HCT116 (cell line): Measurements from ENCODE around the gene SNRPA. TPM values are rescaled to one million over a fixed set of nuclear protein-coding genes. Genes with fewer than 3 reads are reported as not detected.

ENCODE experiments used
- ATAC-seq: fragments of 200-7000 bp; cut with Tn5 transposase; 2 replicates; pipeline ENCODE4 v1.9.1; 2020; ENCODE audit warnings: mild to moderate bottlenecking, moderate library complexity
- BruUV-seq: library from RNA; stranded (reverse); fragments of 400-500 nt; replicated peaks from 2 replicates; lab custom pipeline; 2021; lab: Mats Ljungman, UMichigan
- CTCF ChIA-PET: fragments of 300-600 bp; sonication (Branson Sonifier 250); formaldehyde crosslinking; loops from one replicate; lab custom pipeline; 2021; ENCODE audit warnings: antibody characterized with exemption; lab: Charles Lee
- POLR2A ChIA-PET: fragments of 300-600, 350-600 bp; sonication (Branson Sonifier 250); formaldehyde crosslinking; loops from one replicate; lab custom pipeline; 2021; ENCODE audit warnings: antibody characterized with exemption; lab: Charles Lee
- RAD21 ChIA-PET, 2 experiments: fragments of 300-600 bp; sonication (Branson Sonifier 250); formaldehyde crosslinking; loops; one replicate each; lab custom pipeline; 2023; ENCODE audit warnings: low total read pairs in 2 of 2; ENCODE audit not compliant: uncharacterized antibody in 2 of 2, unreplicated experiment in 2 of 2, low non-redundant PET in 1 of 2; lab: Charles Lee
- DNase-seq: peaks from one replicate; pipeline ENCODE4 v3.0.0-alpha.2; 2010; ENCODE audit warnings: low read depth, low spot score
- H2AFZ ChIP-seq: fragments of 200-600 bp; shearing (Covaris generic), sonication (generic); 2 replicates; pipeline ENCODE4 v1.6.1; 2017; ENCODE audit warnings: low read depth, mixed run types, mixed read lengths, antibody characterized with exemption, low read length; ENCODE audit not compliant: poor library complexity, severe bottlenecking
- H3K27ac ChIP-seq: 2 replicates; pipeline ENCODE4 v1.5.1; 2012; ENCODE audit warnings: low read depth, low read length
- H3K27me3 ChIP-seq: fragments of 200-600 bp; sonication (generic); 2 replicates; pipeline ENCODE4 v1.6.1; 2016; ENCODE audit warnings: mixed run types, low read length, mixed read lengths; ENCODE audit not compliant: insufficient read depth
- H3K36me3 ChIP-seq, 2 experiments: fragments of 200-500 bp in 1 of 2; fragments of 200-600 bp in 1 of 2; sonication (Bioruptor generic) in 1 of 2; sonication (generic) in 1 of 2; 2 replicates each; pipeline versions ENCODE4 v1.5.1 to v1.6.1; 2014 to 2016; ENCODE audit warnings: low read length in 2 of 2, inconsistent platforms in 1 of 2, mixed read lengths in 1 of 2, mixed run types in 1 of 2; ENCODE audit not compliant: insufficient read depth in 2 of 2, control insufficient read depth in 1 of 2
- H3K4me1 ChIP-seq, 2 experiments: fragments of 200-600 bp in 1 of 2; sonication (generic) in 1 of 2; 2 replicates each; pipeline versions ENCODE4 v1.5.1 to v1.6.1; 2012 to 2017; ENCODE audit warnings: low read length in 2 of 2, inconsistent platforms in 1 of 2, mild to moderate bottlenecking in 1 of 2, mixed read lengths in 1 of 2, mixed run types in 1 of 2, moderate library complexity in 1 of 2; ENCODE audit not compliant: insufficient read depth in 2 of 2, control insufficient read depth in 1 of 2
- H3K4me2 ChIP-seq: fragments of 200-600 bp; sonication (generic); 2 replicates; pipeline ENCODE4 v1.6.1; 2017; ENCODE audit warnings: mixed run types, low read length, mixed read lengths
- H3K4me3 ChIP-seq, 2 experiments: fragments of 200-600 bp in 1 of 2; sonication (generic) in 1 of 2; replicated peaks in 1 of 2; 2 replicates each; pipeline ENCODE4 v1.5.1; 2011 to 2016; ENCODE audit warnings: low read length in 2 of 2, control low read depth in 1 of 2, low read depth in 1 of 2, mild to moderate bottlenecking in 1 of 2, mixed read lengths in 1 of 2, mixed run types in 1 of 2
- H3K79me2 ChIP-seq: fragments of 200-600 bp; sonication (generic); 2 replicates; pipeline ENCODE4 v1.6.1; 2017; ENCODE audit warnings: mild to moderate bottlenecking, mixed run types, low read length, moderate library complexity, mixed read lengths; ENCODE audit not compliant: insufficient read depth
- H3K9ac ChIP-seq: fragments of 200-600 bp; sonication (generic); 2 replicates; pipeline ENCODE4 v1.6.1; 2016; ENCODE audit warnings: low read length, mixed read lengths
- H3K9me2 ChIP-seq: fragments of 200-600 bp; sonication (generic), shearing (Covaris generic); 2 replicates; pipeline ENCODE4 v1.6.1; 2017; ENCODE audit warnings: mixed run types, mild to moderate bottlenecking, moderate library complexity; ENCODE audit not compliant: insufficient read depth
- H3K9me3 ChIP-seq, 2 experiments: fragments of 200-500 bp in 1 of 2; fragments of 200-600 bp in 1 of 2; sonication (Bioruptor generic) in 1 of 2; sonication (generic) in 1 of 2; 2 replicates each; pipeline ENCODE4 v1.6.1; 2014 to 2017; ENCODE audit warnings: low read length in 2 of 2, mixed read lengths in 2 of 2, inconsistent platforms in 1 of 2, low read depth in 1 of 2, mild to moderate bottlenecking in 1 of 2, mixed run types in 1 of 2, moderate library complexity in 1 of 2; ENCODE audit not compliant: control insufficient read depth in 1 of 2, insufficient read depth in 1 of 2
- H4K20me1 ChIP-seq: fragments of 200-600 bp; sonication (generic), shearing (Covaris generic); 2 replicates; pipeline ENCODE4 v1.6.1; 2017; ENCODE audit warnings: mixed run types, mild to moderate bottlenecking, moderate library complexity; ENCODE audit not compliant: insufficient read depth
- ATF3 ChIP-seq: IDR thresholded peaks from 2 replicates; pipeline ENCODE4 v1.6.1; 2012
- CBX3 ChIP-seq: IDR thresholded peaks from 2 replicates; pipeline ENCODE4 v1.6.1; 2012; ENCODE audit warnings: low read depth
- CEBPB ChIP-seq: IDR thresholded peaks from 2 replicates; pipeline ENCODE4 v1.6.1; 2012; ENCODE audit warnings: low read depth
- CTCF ChIP-seq, 3 experiments: fragments of 200-600 bp in 1 of 3; sonication (generic) in 1 of 3; IDR thresholded peaks in 2 of 3; conservative IDR thresholded peaks in 1 of 3; 2 replicates each; pipeline ENCODE4 v1.5.1; 2012 to 2017; ENCODE audit warnings: low read depth in 2 of 3, low read length in 2 of 3, antibody characterized with exemption in 1 of 3, borderline replicate concordance in 1 of 3, control low read depth in 1 of 3, mild to moderate bottlenecking in 1 of 3, mixed read lengths in 1 of 3, mixed run types in 1 of 3, moderate library complexity in 1 of 3; ENCODE audit not compliant: insufficient read depth in 1 of 3
- ELF1 ChIP-seq: IDR thresholded peaks from 2 replicates; pipeline ENCODE4 v1.6.1; 2012; ENCODE audit warnings: low read depth, borderline replicate concordance
- EZH2 ChIP-seq: fragments of 200-600 bp; sonication (generic); IDR thresholded peaks from 2 replicates; pipeline ENCODE4 v1.6.1; 2017; ENCODE audit warnings: antibody characterized with exemption, mixed run types
- EZH2phosphoT487 ChIP-seq: fragments of 200-600 bp; IDR thresholded peaks from 2 replicates; pipeline ENCODE4 v1.6.1; 2018; ENCODE audit warnings: antibody characterized with exemption, borderline replicate concordance
- FOSL1 ChIP-seq: IDR thresholded peaks from 2 replicates; pipeline ENCODE4 v1.6.1; 2012; ENCODE audit warnings: low read depth
- POLR2A ChIP-seq: IDR thresholded peaks from 2 replicates; pipeline ENCODE4 v1.7.0; 2011; ENCODE audit warnings: borderline replicate concordance; ENCODE audit not compliant: insufficient read depth, insufficient read length; ENCODE audit errors: extremely low read depth
- POLR2AphosphoS5 ChIP-seq: IDR thresholded peaks from 2 replicates; pipeline ENCODE4 v1.6.1; 2011; ENCODE audit warnings: mild to moderate bottlenecking, low read depth, low read length, moderate library complexity
- RAD21 ChIP-seq: IDR thresholded peaks from 2 replicates; pipeline ENCODE4 v1.6.1; 2012; ENCODE audit warnings: low read depth, mild to moderate bottlenecking
- SRF ChIP-seq: IDR thresholded peaks from 2 replicates; pipeline ENCODE4 v1.6.1; 2012; ENCODE audit warnings: low read depth
- TCF7L2 ChIP-seq: IDR thresholded peaks from 2 replicates; pipeline ENCODE4 v1.7.0; 2011; ENCODE audit warnings: borderline replicate concordance, inconsistent platforms; ENCODE audit not compliant: insufficient read depth, insufficient read length; ENCODE audit errors: extremely low read depth
- ZBTB33 ChIP-seq: IDR thresholded peaks from 2 replicates; pipeline ENCODE4 v1.6.1; 2011; ENCODE audit warnings: mild to moderate bottlenecking, low read length, moderate library complexity; ENCODE audit not compliant: insufficient replicate concordance; ENCODE audit errors: extremely low read depth
- intact Hi-C: fragments of 100-400 bp; cut with micrococcal nuclease; formaldehyde crosslinking; loops from 2 replicates; pipeline ENCODE4 v1.10.0; 2022
- total RNA-seq: library from RNA; stranded (reverse); gene quantifications from one replicate; pipeline ENCODE4 v1.2.1, GENCODE V29; 2021; ENCODE audit not compliant: unreplicated experiment

SNRPA gene
- total RNA-seq, 1 experiment from 2014 or later, result 170 TPM

DNA sequence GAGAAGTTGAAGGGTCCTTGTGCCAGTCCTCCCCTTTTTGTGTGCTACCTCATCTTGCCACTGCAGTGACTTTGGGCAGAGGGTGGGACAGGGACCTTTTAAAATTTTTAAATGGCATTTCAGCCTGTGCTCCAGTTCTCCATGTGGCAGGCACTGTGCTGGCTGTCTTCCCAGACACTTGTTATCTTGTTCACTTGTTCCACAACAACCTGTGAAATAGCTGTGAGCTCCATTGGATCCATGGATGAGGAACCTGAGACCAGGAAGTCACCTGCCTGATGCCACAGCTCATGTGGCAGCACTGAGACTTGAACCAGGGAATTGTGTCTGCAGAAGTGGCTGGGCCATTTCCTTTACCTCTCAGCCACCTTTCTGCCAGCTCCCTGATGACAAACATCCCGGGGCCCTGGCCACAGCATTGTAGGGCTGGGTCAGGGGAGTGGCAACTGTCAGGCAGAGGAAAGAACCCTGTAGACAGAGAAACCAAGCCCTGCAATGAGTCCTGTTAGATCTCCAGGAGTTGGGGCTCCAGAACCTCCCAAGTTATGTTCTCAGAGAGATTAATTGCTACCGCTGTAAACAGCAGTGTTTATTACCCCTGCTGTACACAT lies 54.4 kb downstream of the SNRPA start (continued):
- TF ChIP-seq ZBTB33 (no peak), CEBPB (no peak), POLR2AphosphoS5 (no peak)

- Histone ChIP-seq H4K20me1 (peaks cover 4% of the 10 kb centered on the region; the same call in 1 of the 2 replicates), H3K27ac (no peak overlapping the region; the same call in 1 of the 2 replicates), H3K4me1 (peaks cover 22 to 67% of the 10 kb centered on the region in 2 experiments), H3K9me3 (no peaks in the 10 kb centered on the region), H3K9me2 (no peaks in the 10 kb centered on the region), H3K36me3 (peaks cover 13 to 21% of the 10 kb centered on the region in 2 experiments; a peak in 2 of 4 replicates), H3K4me3 (no peak overlapping the region), H3K79me2 (peaks cover 64% of the 10 kb centered on the region), H3K9ac (peak overlapping the region; percentile 19; the same call in 1 of the 2 replicates), H3K27me3 (no peaks in the 10 kb centered on the region), H3K4me2 (peak overlapping the region; percentile 24; the same call in 1 of the 2 replicates), H2AFZ (no peak overlapping the region)
- ATAC-seq (peak; percentile 69), DNase-seq (peak; percentile 57)
- ChIA-PET CTCF (interaction anchor here (0.6 to 2.1 kb wide), 13 partner anchors 8 to 193 kb away, joined by 3 to 23 read pairs (median 5); partner anchors contain the start of genes ACTMAP, EGLN2, RAB4B and SNRPA), POLR2A (interaction anchor here (1.5 kb wide), 1 partner anchor 8 kb away, joined by 3 read pairs; the partner anchor contains the start of gene EGLN2), RAD21 (no interaction called here)
- intact Hi-C loops, result loop anchor here (2.0 kb wide), 1 partner anchor 144 kb away; no protein-coding TSS in a partner anchor
- no TSS peak for BruUV-seq
- TF ChIP-seq ELF1, result no peak
- no peak for TF ChIP-seq EZH2phosphoT487
- TF ChIP-seq FOSL1, result no peak
- no peak for TF ChIP-seq POLR2A
- TF ChIP-seq SRF, result no peak
- peak; percentile 72 to 93 (median 90); a peak in 5 of 6 replicates for TF ChIP-seq CTCF (IDR thresholded peaks at IDR 0.05 in 2 of 3, conservative IDR thresholded peaks at IDR 0.05 in 1 of 3; ENCODE audit: borderline replicate concordance in 1 of 3, insufficient read depth in 1 of 3, low read depth in 2 of 3, low read length in 2 of 3)
- no peak for TF ChIP-seq ATF3
- TF ChIP-seq RAD21, result peak; percentile 61
- no peak for TF ChIP-seq POLR2AphosphoS5
- no peak for TF ChIP-seq EZH2
- peak; percentile 34 for TF ChIP-seq TCF7L2
- no peak for TF ChIP-seq ZBTB33
- no peak for TF ChIP-seq CBX3
These were observed 55.6 kb downstream of the SNRPA start for GRCh38 chr19:40806423-40807146.
